ENCODE data around the gene BCL6.
A peak's percentile ranks its signal among the peaks of the same experiment; 100 is the strongest.
"Not testable (repeated sequence)": the region's sequence is repeated elsewhere in the genome, so short reads cannot be mapped to it uniquely, and the experiment has no call there.

Gene BCL6

DNA sequence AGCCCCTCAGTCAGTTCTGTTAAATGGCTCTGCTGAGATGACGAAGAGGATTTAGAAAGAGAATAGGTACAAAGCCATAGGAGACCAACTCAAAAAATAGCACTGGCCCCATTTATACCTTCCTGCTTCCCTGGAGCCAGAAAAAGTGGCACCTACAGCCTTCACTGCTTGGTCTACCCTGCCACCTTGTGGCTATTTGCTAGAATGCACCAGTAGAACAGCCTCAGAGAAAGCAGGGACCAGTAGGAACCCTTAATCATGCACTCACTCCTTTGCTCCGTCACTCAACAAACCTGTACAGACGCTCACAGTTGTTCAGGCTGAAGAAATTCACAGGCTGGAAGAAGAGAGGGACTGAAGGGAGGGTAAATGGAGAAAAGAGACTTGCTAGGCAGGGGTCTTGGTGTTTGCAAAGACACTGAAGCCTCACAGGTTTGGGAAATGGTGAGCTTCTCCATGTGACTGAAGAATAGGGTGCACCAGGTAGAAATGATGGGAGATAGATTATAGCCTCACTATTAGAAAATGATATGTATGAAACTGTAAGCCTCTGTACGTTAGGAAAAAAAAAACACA lies 30.8 kb downstream of the BCL6 start:
- peak; percentile 57 to 65 (median 58) for DNase-seq (ENCODE audit: low read depth in 3 of 3)

DNA sequence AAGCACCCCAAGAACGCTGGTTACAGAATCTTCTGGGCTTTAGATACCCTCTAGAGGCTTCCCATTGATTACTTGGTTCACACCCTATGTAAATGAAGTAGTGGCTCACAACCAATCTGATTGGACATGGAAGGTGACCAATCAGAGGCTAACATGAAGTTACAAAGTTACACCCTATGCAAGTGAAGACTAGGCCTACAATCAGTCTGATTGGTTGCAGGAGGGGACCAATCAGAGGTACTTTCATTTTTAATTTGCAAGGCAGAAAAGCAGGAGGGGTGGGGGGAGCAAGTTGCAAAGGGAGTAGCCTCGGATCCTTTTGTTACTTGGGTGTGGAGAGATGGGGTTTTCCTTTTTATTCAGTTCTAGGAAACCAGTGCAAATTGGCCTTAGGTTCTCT lies 31.8 kb downstream of the BCL6 start:
- no peak for DNase-seq (ENCODE audit: low read depth in 3 of 3)

- DNase-seq (ENCODE audit: low read depth in 3 of 3), result no peak
These were observed 36.1 kb downstream of the BCL6 start for GRCh38 chr3:187709155-187709554.

DNA sequence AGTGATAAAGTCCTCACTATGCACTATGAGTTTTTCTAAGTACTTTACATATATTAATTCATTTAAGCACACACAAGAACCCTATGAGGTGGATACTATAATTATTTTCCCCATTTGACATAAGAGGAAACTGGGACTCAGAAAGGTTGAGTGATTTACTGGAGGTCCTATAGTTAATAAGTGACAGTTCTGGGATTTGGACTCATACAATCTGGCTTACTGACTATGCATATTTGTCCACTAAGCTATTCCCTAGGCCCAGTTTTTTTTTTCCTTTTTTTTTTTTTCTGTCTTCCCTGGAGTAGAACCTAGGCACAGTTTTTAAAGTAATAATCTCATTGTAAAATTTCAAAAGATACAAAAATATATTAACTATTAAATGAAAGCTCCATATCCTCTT lies 36.6 kb downstream of the BCL6 start:
- DNase-seq (ENCODE audit: low read depth in 3 of 3), result no peak

GRCh38 chr3:187706971-187707370 lies 38.3 kb downstream of the BCL6 start:
- DNase-seq (ENCODE audit: low read depth in 3 of 3), result no peak

- no peak for DNase-seq (ENCODE audit: low read depth in 3 of 3)
These were observed 40.1 kb downstream of the BCL6 start for GRCh38 chr3:187705164-187705563.

GRCh38 chr3:187702507-187703033 lies 42.7 kb downstream of the BCL6 start, which contains the start of gene RTP2:
TSS of gene RTP2 (minus strand) at chr3:187702557. CDS start at chr3:187702128, 429 bp downstream.
- DNase-seq (ENCODE audit: low read depth in 3 of 3), result no peak

- DNase-seq (ENCODE audit: low read depth in 3 of 3), result no peak
These were observed 45.0 kb downstream of the BCL6 start for GRCh38 chr3:187700249-187700648.

DNA sequence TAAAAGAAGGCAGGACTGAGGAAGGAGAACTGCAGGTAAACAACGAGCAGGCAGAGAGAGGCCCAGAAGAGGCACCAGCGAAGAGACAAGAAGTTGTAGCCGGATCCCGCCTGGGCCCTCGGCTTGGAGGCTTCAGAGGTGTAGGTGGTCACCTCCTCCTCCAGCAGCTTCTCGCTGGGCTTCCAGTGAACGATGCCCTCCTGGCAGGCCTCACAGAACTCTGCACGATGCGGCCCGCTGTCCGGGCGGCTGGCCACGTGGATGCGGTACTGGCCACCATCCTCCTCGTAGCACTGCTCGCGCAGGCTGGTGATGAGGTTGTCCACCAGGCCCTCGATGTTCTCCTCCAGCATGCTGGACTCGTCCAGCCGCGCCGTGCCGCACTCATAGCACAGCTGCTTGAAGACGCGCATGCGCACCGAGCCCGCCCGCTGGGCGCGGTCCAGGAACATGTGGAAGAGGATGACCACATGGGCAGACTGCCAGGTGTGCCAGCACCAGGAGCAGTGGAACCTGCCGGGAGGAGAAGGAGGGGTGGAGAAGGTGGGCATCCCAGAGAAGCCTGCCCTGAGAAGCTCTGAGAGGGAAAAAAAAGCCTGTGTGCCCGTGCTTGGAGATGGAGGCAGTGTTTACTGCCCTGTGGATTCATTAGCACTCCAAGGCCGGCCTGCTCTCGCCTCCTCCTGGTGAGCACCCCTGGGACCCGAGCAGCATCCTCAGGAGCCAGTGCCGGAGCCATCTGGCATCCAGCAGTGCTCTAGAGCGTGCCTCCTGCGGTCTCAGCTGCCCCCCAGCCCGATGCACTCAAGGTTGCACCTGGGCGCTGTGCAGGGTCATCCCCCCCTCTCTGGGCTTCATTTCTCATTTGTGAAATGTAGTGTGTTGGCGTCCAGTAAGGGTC lies 46.5 kb downstream of the BCL6 start:
- no peak for DNase-seq (ENCODE audit: low read depth in 3 of 3)

GRCh38 chr3:187696021-187696420 lies 49.2 kb downstream of the BCL6 start:
- DNase-seq (ENCODE audit: low read depth in 3 of 3), result no peak

DNA sequence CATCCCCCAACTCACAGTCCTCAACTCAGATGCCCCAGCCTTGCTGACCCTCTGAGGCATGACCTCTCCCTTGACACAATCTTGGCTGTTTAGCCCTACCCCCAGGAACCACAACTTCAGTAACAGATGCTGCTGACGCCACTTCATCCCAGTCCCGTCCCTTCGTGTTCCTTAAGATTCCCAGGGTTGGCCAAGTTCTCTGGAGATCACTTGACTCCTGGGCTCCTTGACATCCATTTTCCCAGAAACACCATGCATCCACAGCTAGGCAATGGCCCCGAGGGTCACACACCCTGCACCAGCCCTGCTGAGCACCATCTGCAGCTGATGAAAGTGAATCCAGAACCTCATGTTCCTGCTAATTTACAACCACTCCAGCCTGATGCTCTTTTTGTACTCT lies 49.8 kb downstream of the BCL6 start:
- no peak for DNase-seq (ENCODE audit: low read depth in 3 of 3)

DNA sequence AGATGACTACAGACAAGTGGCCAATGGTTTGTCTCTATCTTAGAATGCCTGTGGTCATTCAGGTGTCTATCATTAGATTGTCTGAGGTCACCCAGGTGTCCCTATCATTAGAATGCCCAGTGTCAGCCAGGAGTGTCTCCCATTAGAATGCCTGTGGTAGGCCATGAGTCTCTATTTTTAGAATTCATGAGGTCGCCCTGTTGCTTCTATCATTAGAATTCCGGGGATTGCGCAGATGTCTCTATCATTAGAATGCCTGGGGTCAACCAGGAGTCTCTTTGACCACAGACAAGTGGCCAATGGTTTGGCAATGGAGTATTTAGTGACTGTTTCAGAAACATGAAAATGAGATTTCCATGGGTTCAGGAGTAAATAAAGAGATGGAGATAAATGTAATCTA lies 50.5 kb downstream of the BCL6 start:
- DNase-seq (ENCODE audit: low read depth in 3 of 3), result no peak

GRCh38 chr3:187693431-187693830 lies 51.8 kb downstream of the BCL6 start:
- no peak for DNase-seq (ENCODE audit: low read depth in 3 of 3)

GRCh38 chr3:187689984-187690383 lies 55.3 kb downstream of the BCL6 start:
- DNase-seq (ENCODE audit: low read depth in 3 of 3), result no peak

- no peak for DNase-seq (ENCODE audit: low read depth in 3 of 3)
These were observed 58.5 kb downstream of the BCL6 start for GRCh38 chr3:187686621-187687273.

DNA sequence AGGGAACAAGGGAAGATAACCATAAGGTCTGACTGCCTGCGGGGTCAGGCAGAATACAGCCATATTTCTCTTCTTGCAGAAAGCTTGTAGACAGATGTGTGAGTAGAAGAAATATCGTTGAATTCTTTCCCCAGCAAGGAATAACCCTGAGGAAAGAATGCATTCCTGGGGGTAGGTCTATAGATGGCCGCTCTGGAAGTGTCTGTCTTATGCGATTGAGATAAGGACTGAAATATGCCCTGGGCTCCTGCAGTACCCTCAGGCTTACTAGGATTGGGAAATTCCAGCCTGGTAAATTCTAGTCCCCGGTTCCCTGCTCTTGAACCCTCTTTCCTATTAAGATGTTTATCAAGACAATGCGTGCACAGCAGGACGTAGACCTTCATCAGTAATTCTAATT lies 59.3 kb downstream of the BCL6 start:
- DNase-seq (ENCODE audit: low read depth in 3 of 3), result no peak

- peak in 1 of 3 experiments; percentile 11 for DNase-seq (ENCODE audit: low read depth in 3 of 3)
These were observed 60.4 kb downstream of the BCL6 start for GRCh38 chr3:187684880-187685279.

DNA sequence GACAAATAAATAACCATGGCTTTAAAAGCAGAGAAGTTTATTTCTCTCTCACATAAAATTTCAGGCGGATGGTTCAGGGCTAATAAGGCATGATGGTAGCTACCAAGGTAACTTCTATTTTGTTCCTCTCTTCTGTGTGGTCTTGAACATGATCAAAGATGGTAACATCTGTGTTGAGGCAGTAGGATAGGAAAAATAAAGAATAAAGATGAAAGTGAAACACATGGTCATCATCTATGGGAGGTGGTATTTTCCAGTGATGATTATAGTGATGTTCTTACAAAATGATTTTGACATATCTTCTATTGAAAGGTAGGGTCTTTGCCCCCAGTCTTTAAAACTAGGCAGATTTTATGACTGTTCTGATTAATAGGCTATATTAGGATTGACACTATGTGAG lies 60.8 kb downstream of the BCL6 start:
- no peak for DNase-seq (ENCODE audit: low read depth in 3 of 3)

- DNase-seq (ENCODE audit: low read depth in 3 of 3), result not testable (repeated sequence)
These were observed 63.5 kb downstream of the BCL6 start for GRCh38 chr3:187681756-187682155.

DNA sequence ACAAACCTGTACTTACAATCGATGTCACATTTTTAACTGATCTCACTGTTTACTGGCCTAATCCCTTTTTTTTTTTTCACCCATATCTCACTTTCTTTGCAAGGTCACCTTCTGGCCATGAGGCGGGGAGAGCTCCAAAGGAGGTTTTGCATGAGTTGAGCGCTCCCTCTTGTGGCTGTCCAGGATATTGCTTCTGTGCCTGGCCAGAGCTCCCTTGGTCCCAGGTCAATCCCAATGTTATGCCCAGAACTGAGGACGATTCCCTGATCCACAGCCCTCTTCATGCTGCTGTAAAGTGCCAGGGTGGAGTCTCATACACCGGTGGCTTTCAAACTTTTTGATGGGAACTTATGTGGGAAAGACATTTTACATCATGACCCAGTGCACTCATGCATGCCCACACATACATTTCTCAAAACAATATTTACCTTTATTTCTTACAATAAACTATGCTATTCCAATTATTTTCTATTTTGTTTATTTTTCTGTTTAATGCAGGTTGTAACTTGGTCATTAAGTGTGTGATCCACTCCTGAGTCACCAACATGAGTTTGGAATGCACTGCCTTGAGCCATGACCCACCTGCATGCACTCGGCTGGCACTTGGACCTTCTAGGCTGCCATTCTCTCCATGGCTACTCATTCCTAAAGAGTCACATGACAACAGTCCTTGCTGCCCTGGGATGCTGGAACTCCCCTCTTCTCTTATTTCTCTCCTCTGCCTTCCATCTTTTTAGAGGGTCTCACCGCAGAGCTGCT lies 65.5 kb downstream of the BCL6 start:
- peak; percentile 41 to 66 (median 52) for DNase-seq (ENCODE audit: low read depth in 3 of 3)

DNA sequence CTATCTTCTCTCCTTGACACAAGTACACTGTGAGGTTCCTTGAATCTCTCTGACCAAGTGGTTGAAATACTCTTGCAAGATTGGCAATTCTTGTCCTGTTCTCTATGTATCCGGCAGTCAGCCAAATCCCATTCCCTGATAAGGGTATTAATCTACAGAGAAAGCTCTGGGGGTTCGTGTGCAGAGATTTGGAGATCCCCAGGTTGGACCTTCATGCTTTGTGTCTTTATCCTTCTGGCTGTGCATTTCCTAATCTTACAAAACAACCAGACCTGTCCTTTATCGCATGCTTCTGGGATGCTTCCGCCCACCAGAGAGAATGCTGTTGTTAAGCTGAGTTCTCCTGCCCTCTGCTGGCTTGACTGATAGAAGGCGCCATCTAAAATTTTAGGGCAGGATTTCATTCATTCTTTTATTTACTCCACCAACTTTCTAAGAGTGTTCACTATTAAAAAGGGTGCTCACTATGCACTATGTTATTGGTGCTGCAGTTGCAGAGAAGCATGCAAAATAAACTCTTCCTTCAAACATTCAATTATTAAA lies 66.5 kb downstream of the BCL6 start:
- peak in 2 of 3 experiments; percentile 7 to 30 for DNase-seq (ENCODE audit: low read depth in 3 of 3)

Data from stimulated activated CD4-positive, alpha-beta T cell treated with anti-CD3 and anti-CD28 coated beads, TNF-alpha, amount 100 ng/mL, for 24 hours (primary cell).